ENCODE measurements around the gene GPR83.

Gene GPR83

GRCh38 chr11:94336033-94336432, 65.2 kb downstream of the GPR83 start:
- Histone ChIP-seq H3K27me3 (ENCODE audit: insufficient read depth, low read length) (no peaks in the 10 kb centered on the region; the same call in 1 of the 2 replicates), H3F3A (ENCODE audit: insufficient read depth, low read length) (no peaks in the 10 kb centered on the region), H3K4me2 (ENCODE audit: low read length) (no peak overlapping the region), H4K20me1 (ENCODE audit: insufficient read depth, low read length) (no peaks in the 10 kb centered on the region), H3K4me3 (ENCODE audit: low read depth, low read length, poor library complexity, severe bottlenecking) (no peak overlapping the region), H3K9ac (ENCODE audit: low read length) (no peak overlapping the region), H3K4me1 (ENCODE audit: insufficient read depth, low read length, severe bottlenecking) (no peaks in the 10 kb centered on the region), H2AFZ (ENCODE audit: low read length) (no peak overlapping the region), H3K36me3 (ENCODE audit: insufficient read depth, low read length) (no peaks in the 10 kb centered on the region), H3K27ac (ENCODE audit: low read depth, low read length, poor library complexity, severe bottlenecking) (no peak overlapping the region), H3K79me2 (ENCODE audit: insufficient read depth, low read length) (no peaks in the 10 kb centered on the region), H3K9me3 (ENCODE audit: low read length) (no peaks in the 10 kb centered on the region), H3K9me2 (ENCODE audit: low read depth, low read length) (no peaks in the 10 kb centered on the region)
- TF ChIP-seq CTCF (IDR thresholded peaks at IDR 0.05; ENCODE audit: low read length) (no peak), EZH2 (IDR thresholded peaks at IDR 0.05; ENCODE audit: borderline replicate concordance, low read length) (no peak)

DNA sequence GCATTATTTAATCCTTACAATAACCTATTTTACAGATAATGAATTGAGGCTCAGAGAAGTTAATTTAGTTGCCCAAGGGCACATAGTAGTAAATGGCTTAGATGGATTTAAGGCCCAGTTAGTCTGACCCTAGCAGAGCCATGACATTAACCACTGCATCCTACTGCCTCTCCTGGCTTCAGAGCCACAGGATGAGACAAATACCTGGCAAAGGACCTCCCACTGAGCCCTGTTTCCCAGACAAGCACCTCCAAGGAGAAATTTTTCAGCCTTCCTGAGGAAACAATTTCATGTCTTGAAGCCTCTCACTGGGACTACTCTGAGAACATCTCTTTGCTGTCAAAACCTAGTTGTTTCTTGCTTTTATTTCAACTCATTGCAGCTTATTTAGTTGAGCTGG, 68.4 kb downstream of the GPR83 start:
- Histone ChIP-seq H3K4me3 (ENCODE audit: low read depth, low read length, poor library complexity, severe bottlenecking) (no peak overlapping the region), H3K79me2 (ENCODE audit: insufficient read depth, low read length) (no peaks in the 10 kb centered on the region), H3K9me2 (ENCODE audit: low read depth, low read length) (no peaks in the 10 kb centered on the region), H3K4me2 (ENCODE audit: low read length) (no peak overlapping the region), H3K36me3 (ENCODE audit: insufficient read depth, low read length) (no peaks in the 10 kb centered on the region), H3F3A (ENCODE audit: insufficient read depth, low read length) (no peaks in the 10 kb centered on the region), H3K4me1 (ENCODE audit: insufficient read depth, low read length, severe bottlenecking) (no peaks in the 10 kb centered on the region), H3K27me3 (ENCODE audit: insufficient read depth, low read length) (no peaks in the 10 kb centered on the region; the same call in 1 of the 2 replicates), H2AFZ (ENCODE audit: low read length) (no peak overlapping the region), H3K9me3 (ENCODE audit: low read length) (no peaks in the 10 kb centered on the region), H4K20me1 (ENCODE audit: insufficient read depth, low read length) (no peaks in the 10 kb centered on the region), H3K27ac (ENCODE audit: low read depth, low read length, poor library complexity, severe bottlenecking) (no peak overlapping the region), H3K9ac (ENCODE audit: low read length) (no peak overlapping the region)
- TF ChIP-seq EZH2 (IDR thresholded peaks at IDR 0.05; ENCODE audit: borderline replicate concordance, low read length) (no peak), CTCF (IDR thresholded peaks at IDR 0.05; ENCODE audit: low read length) (no peak)

DNA sequence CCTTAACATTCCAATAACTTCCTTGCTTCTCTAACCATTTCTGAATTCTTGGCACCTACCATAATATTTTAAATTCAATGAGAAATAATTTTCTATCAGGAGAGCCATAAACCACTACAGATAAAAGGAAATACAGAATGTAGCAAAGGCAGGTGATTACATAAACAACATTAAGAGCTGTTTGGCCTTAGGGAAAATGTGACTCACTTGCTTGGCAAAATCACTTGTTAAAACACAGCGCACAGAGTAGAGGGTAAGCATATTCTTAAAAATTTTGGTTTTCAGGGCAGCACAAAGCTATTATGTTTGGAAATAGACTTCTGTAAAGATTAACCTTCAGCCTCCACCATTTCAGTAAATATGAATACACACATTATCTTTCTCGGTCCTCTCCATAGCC, 70.4 kb downstream of the GPR83 start:
- Histone ChIP-seq H3K9me3 (ENCODE audit: low read length) (no peaks in the 10 kb centered on the region), H3K4me2 (ENCODE audit: low read length) (no peak overlapping the region), H3K4me1 (ENCODE audit: insufficient read depth, low read length, severe bottlenecking) (no peaks in the 10 kb centered on the region), H4K20me1 (ENCODE audit: insufficient read depth, low read length) (no peaks in the 10 kb centered on the region), H3K27me3 (ENCODE audit: insufficient read depth, low read length) (no peaks in the 10 kb centered on the region), H3K36me3 (ENCODE audit: insufficient read depth, low read length) (no peaks in the 10 kb centered on the region), H2AFZ (ENCODE audit: low read length) (no peak overlapping the region), H3K9me2 (ENCODE audit: low read depth, low read length) (no peaks in the 10 kb centered on the region), H3K79me2 (ENCODE audit: insufficient read depth, low read length) (no peaks in the 10 kb centered on the region), H3K27ac (ENCODE audit: low read depth, low read length, poor library complexity, severe bottlenecking) (no peak overlapping the region), H3K9ac (ENCODE audit: low read length) (no peak overlapping the region), H3K4me3 (ENCODE audit: low read depth, low read length, poor library complexity, severe bottlenecking) (no peak overlapping the region), H3F3A (ENCODE audit: insufficient read depth, low read length) (no peaks in the 10 kb centered on the region)
- TF ChIP-seq CTCF (IDR thresholded peaks at IDR 0.05; ENCODE audit: low read length) (no peak), EZH2 (IDR thresholded peaks at IDR 0.05; ENCODE audit: borderline replicate concordance, low read length) (no peak)
